ENCODE results near the gene DOK4. TPM values are rescaled to one million over a fixed set of nuclear protein-coding genes. Genes with fewer than 3 reads are reported as not detected.
A peak's percentile ranks its signal among the peaks of the same experiment; 100 is the strongest.

Gene DOK4
- total RNA-seq, 1 experiment from 2014 or later = 4.9 TPM

DNA sequence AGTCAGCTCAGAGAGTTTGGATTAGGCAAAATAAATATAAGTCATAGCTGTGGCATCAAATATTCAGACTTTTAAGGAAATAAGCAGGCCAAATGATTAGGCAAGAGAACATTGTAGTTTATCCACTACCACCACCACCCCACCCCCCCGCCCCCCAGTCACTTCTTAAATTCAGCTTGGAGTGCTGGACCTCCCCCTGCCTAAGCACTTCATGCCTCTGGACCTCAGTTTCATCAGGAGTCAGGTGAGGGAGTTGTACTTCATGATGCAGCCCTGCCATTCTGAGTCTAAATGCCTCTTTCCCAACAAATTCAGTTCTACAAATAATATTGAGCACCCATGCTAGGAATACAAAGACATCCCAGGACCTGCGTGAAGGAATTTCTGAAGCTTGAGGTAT is 21.8 kb downstream of the DOK4 start:
- Histone ChIP-seq H3K79me2 (ENCODE audit: low read length) (peaks cover 26% of the 10 kb centered on the region), H3K9me2 (replicated peaks; ENCODE audit: low read length) (no peaks in the 10 kb centered on the region), H3K4me2 (ENCODE audit: low read length) (no peak overlapping the region), H3K27me3 (ENCODE audit: low read length) (no peaks in the 10 kb centered on the region), H2AFZ (ENCODE audit: low read length) (no peak overlapping the region), H3F3A (ENCODE audit: low read length, unreplicated experiment) (no peaks in the 10 kb centered on the region), H3K9me3 (ENCODE audit: low read length) (no peaks in the 10 kb centered on the region), H4K20me1 (ENCODE audit: low read length) (no peaks in the 10 kb centered on the region), H3K9ac (ENCODE audit: low read length) (no peak overlapping the region), H3K36me3 (ENCODE audit: low read depth, low read length) (peaks cover 26% of the 10 kb centered on the region; the same call in 1 of the 2 replicates), H3K4me1 (ENCODE audit: insufficient read depth, low read length) (no peaks in the 10 kb centered on the region), H3K27ac (ENCODE audit: low read length) (no peak overlapping the region), H3K4me3 (ENCODE audit: low read length) (no peak overlapping the region)
- ATAC-seq = no peak
- no peak for DNase-seq
- intact Hi-C loops (cut with micrococcal nuclease) = no loop called here
- BruUV-seq (replicated peaks) = no TSS peak
- ChIA-PET CTCF (no interaction called here), POLR2A (ENCODE audit: unreplicated experiment) (no interaction called here)
- TF ChIP-seq EZH2 (IDR thresholded peaks at IDR 0.05; ENCODE audit: low read length, unreplicated experiment) (no peak), EZH2phosphoT487 (IDR thresholded peaks at IDR 0.05; ENCODE audit: borderline replicate concordance, low read length) (no peak), CTCF (conservative IDR thresholded peaks at IDR 0.05; ENCODE audit: low read depth, low read length) (no peak)

GRCh38 chr16:57462978-57463362 is 23.3 kb downstream of the DOK4 start:
- H2AFZ ChIP-seq (ENCODE audit: low read length) = no peak overlapping the region
- H3K36me3 ChIP-seq (ENCODE audit: low read depth, low read length) = peaks cover 19% of the 10 kb centered on the region; the same call in 1 of the 2 replicates
- no peaks in the 10 kb centered on the region for H3K27me3 ChIP-seq (ENCODE audit: low read length)
- no peak for DNase-seq
- intact Hi-C loops (cut with micrococcal nuclease) = loop anchor here (2.0 kb wide), 1 partner anchor 14 kb away; no protein-coding TSS in a partner anchor
- H3K27ac ChIP-seq (ENCODE audit: low read length) = no peak overlapping the region
- TF ChIP-seq EZH2 (IDR thresholded peaks at IDR 0.05; ENCODE audit: low read length, unreplicated experiment) (no peak), EZH2phosphoT487 (IDR thresholded peaks at IDR 0.05; ENCODE audit: borderline replicate concordance, low read length) (no peak), CTCF (conservative IDR thresholded peaks at IDR 0.05; ENCODE audit: low read depth, low read length) (no peak)
- peak overlapping the region; percentile 84 for H3K9ac ChIP-seq (ENCODE audit: low read length)
- H4K20me1 ChIP-seq (ENCODE audit: low read length) = no peaks in the 10 kb centered on the region
- no TSS peak for BruUV-seq (replicated peaks)
- H3K4me2 ChIP-seq (ENCODE audit: low read length) = peak overlapping the region; percentile 96
- H3F3A ChIP-seq (ENCODE audit: low read length, unreplicated experiment) = no peaks in the 10 kb centered on the region
- peak overlapping the region; percentile 97 for H3K4me3 ChIP-seq (ENCODE audit: low read length)
- peak; percentile 55 for ATAC-seq
- H3K9me3 ChIP-seq (ENCODE audit: low read length) = no peaks in the 10 kb centered on the region
- CTCF ChIA-PET = no interaction called here
- peaks cover 26% of the 10 kb centered on the region for H3K79me2 ChIP-seq (ENCODE audit: low read length)
- POLR2A ChIA-PET (ENCODE audit: unreplicated experiment) = interaction anchor here (0.6 kb wide), 1 partner anchor 947 kb away, joined by 3 read pairs; no protein-coding TSS in a partner anchor
- no peaks in the 10 kb centered on the region for H3K9me2 ChIP-seq (replicated peaks; ENCODE audit: low read length)
- H3K4me1 ChIP-seq (ENCODE audit: insufficient read depth, low read length) = no peaks in the 10 kb centered on the region

- H3K9ac ChIP-seq (ENCODE audit: low read length) = peak within 1 kb of the TSS; percentile 84
- intact Hi-C loops (cut with micrococcal nuclease) = loop anchor here (2.0 kb wide), 1 partner anchor 14 kb away; no protein-coding TSS in a partner anchor
- H3K27me3 ChIP-seq (ENCODE audit: low read length) = no peaks in the 10 kb centered on the region
These were observed 23.9 kb downstream of the DOK4 start, which contains the start of gene POLR2C for GRCh38 chr16:57462209-57462977. TSS of gene POLR2C (plus strand) at chr16:57462679. CDS start at chr16:57462725, 46 bp downstream.

More at GRCh38 chr16:57462209-57462977, 23.9 kb downstream of the DOK4 start, which contains the start of gene POLR2C:
- POLR2A ChIA-PET (ENCODE audit: unreplicated experiment) = interaction anchor here (0.6 kb wide), 1 partner anchor 947 kb away, joined by 3 read pairs; no protein-coding TSS in a partner anchor
- no peak within 1 kb of the TSS for H3K27ac ChIP-seq (ENCODE audit: low read length)
- peak within 1 kb of the TSS; percentile 97 for H3K4me3 ChIP-seq (ENCODE audit: low read length)
- no peaks in the 10 kb centered on the region for H3F3A ChIP-seq (ENCODE audit: low read length, unreplicated experiment)
- no peaks in the 10 kb centered on the region for H3K9me3 ChIP-seq (ENCODE audit: low read length)
- no peaks in the 10 kb centered on the region for H4K20me1 ChIP-seq (ENCODE audit: low read length)
- DNase-seq (peak; percentile 77), ATAC-seq (peak; percentile 92)
- peak within 1 kb of the TSS; percentile 96 for H3K4me2 ChIP-seq (ENCODE audit: low read length)
- no TSS peak for BruUV-seq (replicated peaks)
- TF ChIP-seq EZH2 (IDR thresholded peaks at IDR 0.05; ENCODE audit: low read length, unreplicated experiment) (no peak), CTCF (conservative IDR thresholded peaks at IDR 0.05; ENCODE audit: low read depth, low read length) (peak; percentile 77), EZH2phosphoT487 (IDR thresholded peaks at IDR 0.05; ENCODE audit: borderline replicate concordance, low read length) (no peak)
- no peaks in the 10 kb centered on the region for H3K9me2 ChIP-seq (replicated peaks; ENCODE audit: low read length)
- peaks cover 24% of the 10 kb centered on the region; the same call in 1 of the 2 replicates for H3K36me3 ChIP-seq (ENCODE audit: low read depth, low read length)
- H2AFZ ChIP-seq (ENCODE audit: low read length) = no peak within 1 kb of the TSS
- H3K79me2 ChIP-seq (ENCODE audit: low read length) = peaks cover 26% of the 10 kb centered on the region
- CTCF ChIA-PET = no interaction called here
- no peaks in the 10 kb centered on the region for H3K4me1 ChIP-seq (ENCODE audit: insufficient read depth, low read length)
